Measurements from ENCODE around the gene LRRC52.

LRRC52 gene

GRCh38 chr1:165563551-165563950 is 19.8 kb downstream of the LRRC52 start:
- no peaks in the 10 kb centered on the region for H3K79me2 ChIP-seq (ENCODE audit: low read length)
- H3K4me2 ChIP-seq (ENCODE audit: low read length) = no peak overlapping the region
- no peak overlapping the region for H3K4me3 ChIP-seq (ENCODE audit: low read length)
- H3K27me3 ChIP-seq (ENCODE audit: low read depth, low read length) = peaks cover 81% of the 10 kb centered on the region
- no peaks in the 10 kb centered on the region for H3K4me1 ChIP-seq (ENCODE audit: low read length)
- TF ChIP-seq CTCF (IDR thresholded peaks at IDR 0.05; ENCODE audit: low read depth, low read length) (no peak), EZH2phosphoT487 (IDR thresholded peaks at IDR 0.05; ENCODE audit: low read depth) (no peak)
- no peak overlapping the region for H3K27ac ChIP-seq (ENCODE audit: low read length)
- H3K9ac ChIP-seq (ENCODE audit: low read length) = no peak overlapping the region
- H2AFZ ChIP-seq (ENCODE audit: low read depth, low read length) = no peak overlapping the region
- H3K9me3 ChIP-seq (ENCODE audit: insufficient read depth, low read length) = no peaks in the 10 kb centered on the region
- no peaks in the 10 kb centered on the region for H3K36me3 ChIP-seq (replicated peaks; ENCODE audit: low read depth, low read length)
- H4K20me1 ChIP-seq (ENCODE audit: insufficient read depth, low read length) = no peaks in the 10 kb centered on the region

- Histone ChIP-seq H3K4me1 (ENCODE audit: low read length) (no peaks in the 10 kb centered on the region), H3K27me3 (ENCODE audit: low read depth, low read length) (peaks cover 79% of the 10 kb centered on the region)
- no peak for TF ChIP-seq EZH2phosphoT487 (IDR thresholded peaks at IDR 0.05; ENCODE audit: low read depth)
- no peak for TF ChIP-seq CTCF (IDR thresholded peaks at IDR 0.05; ENCODE audit: low read depth, low read length)
These were observed 20.8 kb downstream of the LRRC52 start for GRCh38 chr1:165564561-165564960.

GRCh38 chr1:165565751-165566490 is 22.1 kb downstream of the LRRC52 start:
- no peak overlapping the region for H2AFZ ChIP-seq (ENCODE audit: low read depth, low read length)
- no peak overlapping the region for H3K9ac ChIP-seq (ENCODE audit: low read length)
- no peak overlapping the region for H3K4me3 ChIP-seq (ENCODE audit: low read length)
- H3K4me1 ChIP-seq (ENCODE audit: low read length) = no peaks in the 10 kb centered on the region
- no peaks in the 10 kb centered on the region for H3K9me3 ChIP-seq (ENCODE audit: insufficient read depth, low read length)
- no peak overlapping the region for H3K27ac ChIP-seq (ENCODE audit: low read length)
- H3K4me2 ChIP-seq (ENCODE audit: low read length) = no peak overlapping the region
- TF ChIP-seq CTCF (IDR thresholded peaks at IDR 0.05; ENCODE audit: low read depth, low read length) (no peak), EZH2phosphoT487 (IDR thresholded peaks at IDR 0.05; ENCODE audit: low read depth) (no peak)
- H3K27me3 ChIP-seq (ENCODE audit: low read depth, low read length) = peaks cover 79% of the 10 kb centered on the region
- H3K79me2 ChIP-seq (ENCODE audit: low read length) = no peaks in the 10 kb centered on the region
- no peaks in the 10 kb centered on the region for H3K36me3 ChIP-seq (replicated peaks; ENCODE audit: low read depth, low read length)
- no peaks in the 10 kb centered on the region for H4K20me1 ChIP-seq (ENCODE audit: insufficient read depth, low read length)

More at GRCh38 chr1:165564561-165564960, 20.8 kb downstream of the LRRC52 start:
- no peaks in the 10 kb centered on the region for H3K9me3 ChIP-seq (ENCODE audit: insufficient read depth, low read length)
- H3K27ac ChIP-seq (ENCODE audit: low read length) = no peak overlapping the region
- no peak overlapping the region for H3K4me2 ChIP-seq (ENCODE audit: low read length)
- H3K36me3 ChIP-seq (replicated peaks; ENCODE audit: low read depth, low read length) = no peaks in the 10 kb centered on the region
- H2AFZ ChIP-seq (ENCODE audit: low read depth, low read length) = no peak overlapping the region
- no peak overlapping the region for H3K4me3 ChIP-seq (ENCODE audit: low read length)
- H3K9ac ChIP-seq (ENCODE audit: low read length) = no peak overlapping the region
- H3K79me2 ChIP-seq (ENCODE audit: low read length) = no peaks in the 10 kb centered on the region
- H4K20me1 ChIP-seq (ENCODE audit: insufficient read depth, low read length) = no peaks in the 10 kb centered on the region

GRCh38 chr1:165570078-165570477 is 26.3 kb downstream of the LRRC52 start:
- H3K4me3 ChIP-seq (ENCODE audit: low read length) = no peak overlapping the region
- TF ChIP-seq CTCF (IDR thresholded peaks at IDR 0.05; ENCODE audit: low read depth, low read length) (no peak), EZH2phosphoT487 (IDR thresholded peaks at IDR 0.05; ENCODE audit: low read depth) (no peak)
- no peaks in the 10 kb centered on the region for H3K9me3 ChIP-seq (ENCODE audit: insufficient read depth, low read length)
- H4K20me1 ChIP-seq (ENCODE audit: insufficient read depth, low read length) = no peaks in the 10 kb centered on the region
- H3K79me2 ChIP-seq (ENCODE audit: low read length) = no peaks in the 10 kb centered on the region
- no peaks in the 10 kb centered on the region for H3K36me3 ChIP-seq (replicated peaks; ENCODE audit: low read depth, low read length)
- no peaks in the 10 kb centered on the region for H3K4me1 ChIP-seq (ENCODE audit: low read length)
- peaks cover 72% of the 10 kb centered on the region for H3K27me3 ChIP-seq (ENCODE audit: low read depth, low read length)
- H3K4me2 ChIP-seq (ENCODE audit: low read length) = no peak overlapping the region
- H3K27ac ChIP-seq (ENCODE audit: low read length) = no peak overlapping the region
- H3K9ac ChIP-seq (ENCODE audit: low read length) = no peak overlapping the region
- no peak overlapping the region for H2AFZ ChIP-seq (ENCODE audit: low read depth, low read length)
